Measurements from ENCODE around the gene TFB2M. TPM values are rescaled to one million over a fixed set of nuclear protein-coding genes. Genes with fewer than 3 reads are reported as not detected.

TFB2M gene
- total and polyA plus RNA-seq, 2 of the 13 experiments (the other 11 are each of a cell fraction or from before 2014, with no cell fraction given), result 15.7 to 31.4 TPM

- no peak for TF ChIP-seq NFRKB (IDR thresholded peaks at IDR 0.05)
- 0 out of 2 replicates have a peak, but pooled peaks have one; percentile 30 for TF ChIP-seq ZFP41 (CRISPR knock-in tag; IDR thresholded peaks at IDR 0.05; ENCODE audit: borderline replicate concordance)
- TF ChIP-seq ZNF510 (CRISPR knock-in tag; IDR thresholded peaks at IDR 0.05; ENCODE audit: low read depth), result peak; percentile 35
- TF ChIP-seq, protein P1, sequence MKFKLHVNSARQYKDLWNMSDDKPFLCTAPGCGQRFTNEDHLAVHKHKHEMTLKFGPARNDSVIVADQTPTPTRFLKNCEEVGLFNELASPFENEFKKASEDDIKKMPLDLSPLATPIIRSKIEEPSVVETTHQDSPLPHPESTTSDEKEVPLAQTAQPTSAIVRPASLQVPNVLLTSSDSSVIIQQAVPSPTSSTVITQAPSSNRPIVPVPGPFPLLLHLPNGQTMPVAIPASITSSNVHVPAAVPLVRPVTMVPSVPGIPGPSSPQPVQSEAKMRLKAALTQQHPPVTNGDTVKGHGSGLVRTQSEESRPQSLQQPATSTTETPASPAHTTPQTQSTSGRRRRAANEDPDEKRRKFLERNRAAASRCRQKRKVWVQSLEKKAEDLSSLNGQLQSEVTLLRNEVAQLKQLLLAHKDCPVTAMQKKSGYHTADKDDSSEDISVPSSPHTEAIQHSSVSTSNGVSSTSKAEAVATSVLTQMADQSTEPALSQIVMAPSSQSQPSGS (CRISPR knock-in tag; IDR thresholded peaks at IDR 0.05), result no peak; the same call in 1 of the 2 replicates
- TF ChIP-seq ZNF207 (IDR thresholded peaks at IDR 0.05; ENCODE audit: borderline replicate concordance), result no peak
- no peak for TF ChIP-seq FLYWCH1 (CRISPR knock-in tag; IDR thresholded peaks at IDR 0.05)
- peak; percentile 79; the same call in 1 of the 2 replicates for TF ChIP-seq ZNF709 (CRISPR knock-in tag; IDR thresholded peaks at IDR 0.05)
- peak; percentile 41; the same call in 1 of the 2 replicates for TF ChIP-seq GFI1 (CRISPR knock-in tag; IDR thresholded peaks at IDR 0.05; ENCODE audit: borderline replicate concordance)
- TF ChIP-seq ZNF317 (CRISPR knock-in tag; IDR thresholded peaks at IDR 0.05), result peak; percentile 80
- peak; percentile 99 for TF ChIP-seq SAP130 (CRISPR knock-in tag; IDR thresholded peaks at IDR 0.05; ENCODE audit: low read depth)
- no peak for TF ChIP-seq GPBP1L1 (CRISPR knock-in tag; IDR thresholded peaks at IDR 0.05)
- 0 out of 2 replicates have a peak, but pooled peaks have one; percentile 59 for TF ChIP-seq BRF2 (CRISPR knock-in tag; IDR thresholded peaks at IDR 0.05)
- TF ChIP-seq KDM5A (IDR thresholded peaks at IDR 0.05; ENCODE audit: borderline replicate concordance, low read length), result peak; percentile 94; the same call in 1 of the 2 replicates
- TF ChIP-seq, protein P2, sequence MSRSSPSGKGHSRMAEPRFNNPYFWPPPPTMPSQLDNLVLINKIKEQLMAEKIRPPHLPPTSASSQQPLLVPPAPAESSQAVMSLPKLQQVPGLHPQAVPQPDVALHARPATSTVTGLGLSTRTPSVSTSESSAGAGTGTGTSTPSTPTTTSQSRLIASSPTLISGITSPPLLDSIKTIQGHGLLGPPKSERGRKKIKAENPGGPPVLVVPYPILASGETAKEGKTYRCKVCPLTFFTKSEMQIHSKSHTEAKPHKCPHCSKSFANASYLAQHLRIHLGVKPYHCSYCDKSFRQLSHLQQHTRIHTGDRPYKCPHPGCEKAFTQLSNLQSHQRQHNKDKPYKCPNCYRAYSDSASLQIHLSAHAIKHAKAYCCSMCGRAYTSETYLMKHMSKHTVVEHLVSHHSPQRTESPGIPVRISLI (CRISPR knock-in tag; IDR thresholded peaks at IDR 0.05; ENCODE audit: borderline replicate concordance), result no peak
- TF ChIP-seq SNAPC2 (CRISPR knock-in tag; IDR thresholded peaks at IDR 0.05), result no peak
- TF ChIP-seq, protein P3, sequence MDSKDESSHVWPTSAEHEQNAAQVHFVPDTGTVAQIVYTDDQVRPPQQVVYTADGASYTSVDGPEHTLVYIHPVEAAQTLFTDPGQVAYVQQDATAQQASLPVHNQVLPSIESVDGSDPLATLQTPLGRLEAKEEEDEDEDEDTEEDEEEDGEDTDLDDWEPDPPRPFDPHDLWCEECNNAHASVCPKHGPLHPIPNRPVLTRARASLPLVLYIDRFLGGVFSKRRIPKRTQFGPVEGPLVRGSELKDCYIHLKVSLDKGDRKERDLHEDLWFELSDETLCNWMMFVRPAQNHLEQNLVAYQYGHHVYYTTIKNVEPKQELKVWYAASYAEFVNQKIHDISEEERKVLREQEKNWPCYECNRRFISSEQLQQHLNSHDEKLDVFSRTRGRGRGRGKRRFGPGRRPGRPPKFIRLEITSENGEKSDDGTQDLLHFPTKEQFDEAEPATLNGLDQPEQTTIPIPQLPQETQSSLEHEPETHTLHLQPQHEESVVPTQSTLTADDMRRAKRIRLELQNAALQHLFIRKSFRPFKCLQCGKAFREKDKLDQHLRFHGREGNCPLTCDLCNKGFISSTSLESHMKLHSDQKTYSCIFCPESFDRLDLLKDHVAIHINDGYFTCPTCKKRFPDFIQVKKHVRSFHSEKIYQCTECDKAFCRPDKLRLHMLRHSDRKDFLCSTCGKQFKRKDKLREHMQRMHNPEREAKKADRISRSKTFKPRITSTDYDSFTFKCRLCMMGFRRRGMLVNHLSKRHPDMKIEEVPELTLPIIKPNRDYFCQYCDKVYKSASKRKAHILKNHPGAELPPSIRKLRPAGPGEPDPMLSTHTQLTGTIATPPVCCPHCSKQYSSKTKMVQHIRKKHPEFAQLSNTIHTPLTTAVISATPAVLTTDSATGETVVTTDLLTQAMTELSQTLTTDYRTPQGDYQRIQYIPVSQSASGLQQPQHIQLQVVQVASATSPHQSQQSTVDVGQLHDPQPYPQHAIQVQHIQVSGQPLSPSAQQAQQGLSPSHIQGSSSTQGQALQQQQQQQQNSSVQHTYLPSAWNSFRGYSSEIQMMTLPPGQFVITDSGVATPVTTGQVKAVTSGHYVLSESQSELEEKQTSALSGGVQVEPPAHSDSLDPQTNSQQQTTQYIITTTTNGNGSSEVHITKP (CRISPR knock-in tag; IDR thresholded peaks at IDR 0.05; ENCODE audit: low read depth), result peak; percentile 56
- 0 out of 2 replicates have a peak, but pooled peaks have one; percentile 18 for TF ChIP-seq STAT5B (CRISPR knock-in tag; IDR thresholded peaks at IDR 0.05)
- no peak for TF ChIP-seq RFX1 (IDR thresholded peaks at IDR 0.05)
- TF ChIP-seq ZSCAN29 (CRISPR knock-in tag; conservative IDR thresholded peaks at IDR 0.05), result peak; percentile 17; the same call in 1 of the 2 replicates
- no peak for TF ChIP-seq ZNF343 (CRISPR knock-in tag; IDR thresholded peaks at IDR 0.05)
- peak; percentile 99 for TF ChIP-seq MAX (IDR thresholded peaks at IDR 0.05)
- TF ChIP-seq BRD4 (CRISPR knock-in tag; IDR thresholded peaks at IDR 0.05), result no peak; the same call in 1 of the 2 replicates
These were observed at the start of gene TFB2M, which contains the start of gene CNST (continued) for GRCh38 chr1:246566128-246566812.
